Epithelial cell of esophagus (primary cell): ENCODE data around the gene WDR93.

ENCODE experiments used
- DNase-seq: peaks from one replicate; pipeline ENCODE4 v3.0.0; 2010; ENCODE audit warnings: low read depth
- H3K4me3 ChIP-seq: 2 replicates; pipeline ENCODE4 v1.5.1; 2011; ENCODE audit warnings: mild to moderate bottlenecking, low read length, control low read depth
- CTCF ChIP-seq: IDR thresholded peaks from 2 replicates; pipeline ENCODE4 v1.5.1; 2011; ENCODE audit warnings: low read depth, mild to moderate bottlenecking, low read length, control low read depth, inconsistent platforms; ENCODE audit not compliant: insufficient read depth; ENCODE audit errors: missing control alignments

Gene WDR93

GRCh38 chr15:89673165-89673512 is 17.5 kb upstream of the WDR93 start:
- no peak for DNase-seq
- TF ChIP-seq CTCF: peak; percentile 19
- no peak overlapping the region for H3K4me3 ChIP-seq

- no peak for DNase-seq
- no peak overlapping the region for H3K4me3 ChIP-seq
- no peak for TF ChIP-seq CTCF
These were observed 16.1 kb upstream of the WDR93 start for GRCh38 chr15:89674526-89674925.

GRCh38 chr15:89675606-89676005 is 15.0 kb upstream of the WDR93 start:
- H3K4me3 ChIP-seq: no peak overlapping the region
- DNase-seq: no peak
- TF ChIP-seq CTCF: no peak

- DNase-seq: no peak
- H3K4me3 ChIP-seq: no peak overlapping the region
- no peak for TF ChIP-seq CTCF
These were observed 13.2 kb upstream of the WDR93 start for GRCh38 chr15:89677381-89677780.

- DNase-seq: no peak
- H3K4me3 ChIP-seq: no peak within 1 kb of the TSS
- no peak for TF ChIP-seq CTCF
These were observed 11.4 kb upstream of the WDR93 start, which contains the start of gene PLIN1 for GRCh38 chr15:89679212-89679611. PLIN1 (minus strand) TSS chr15:89679367; CDS start chr15:89677489, 1,878 bp downstream.

- H3K4me3 ChIP-seq: no peak overlapping the region
- no peak for TF ChIP-seq CTCF
These were observed 10.2 kb upstream of the WDR93 start for GRCh38 chr15:89680282-89680873.

GRCh38 chr15:89681146-89681545 is 9.5 kb upstream of the WDR93 start:
- TF ChIP-seq CTCF: no peak
- no peak for DNase-seq
- H3K4me3 ChIP-seq: no peak overlapping the region

More at GRCh38 chr15:89680282-89680873, 10.2 kb upstream of the WDR93 start:
- no peak for DNase-seq
